ENCODE data around the gene PAGE3.

GRCh38 chrX:55260806-55261205 is 3.9 kb downstream of the PAGE3 start:
- TF ChIP-seq ZNF274 (IDR thresholded peaks at IDR 0.05; ENCODE audit: low read depth, low read length) (no peak), YY1 (IDR thresholded peaks at IDR 0.05; ENCODE audit: insufficient read depth, insufficient read length) (no peak)

All from NT2/D1 (cell line).